ENCODE measurements around the gene HYI. TPM values are rescaled to one million over a fixed set of nuclear protein-coding genes. Genes with fewer than 3 reads are reported as not detected.

HYI gene
- total and polyA plus RNA-seq, 2 experiments from 2014 or later, result 15.5 to 65.2 TPM

- DNase-seq (ENCODE audit: low read depth in 1 of 2, low spot score in 1 of 2), result no peak
- no peak for TF ChIP-seq CTCF (IDR thresholded peaks at IDR 0.05; ENCODE audit: low read depth, low read length)
- no peak overlapping the region for H3K4me3 ChIP-seq
- H3K27ac ChIP-seq, result no peak overlapping the region
- H3K27me3 ChIP-seq, result no peaks in the 10 kb centered on the region
- peaks cover 28% of the 10 kb centered on the region for H3K36me3 ChIP-seq
- H3K4me1 ChIP-seq (ENCODE audit: low read depth), result peaks cover 18% of the 10 kb centered on the region
- H3K9me3 ChIP-seq (ENCODE audit: low read depth), result no peaks in the 10 kb centered on the region
Measured at GRCh38 chr1:43448955-43449707, 4.6 kb downstream of the HYI start.

- no peak for TF ChIP-seq CTCF (IDR thresholded peaks at IDR 0.05; ENCODE audit: low read depth, low read length)
- peaks cover 28% of the 10 kb centered on the region for H3K36me3 ChIP-seq
Measured at GRCh38 chr1:43447891-43448708, 5.6 kb downstream of the HYI start.

GRCh38 chr1:43446881-43447835 lies 6.6 kb downstream of the HYI start:
- DNase-seq (ENCODE audit: low read depth in 1 of 2, low spot score in 1 of 2), result no peak
- Histone ChIP-seq H3K4me1 (ENCODE audit: low read depth) (peaks cover 13% of the 10 kb centered on the region), H3K27ac (no peak overlapping the region), H3K9me3 (ENCODE audit: low read depth) (no peaks in the 10 kb centered on the region), H3K27me3 (no peaks in the 10 kb centered on the region), H3K36me3 (peaks cover 28% of the 10 kb centered on the region), H3K4me3 (no peak overlapping the region)
- TF ChIP-seq CTCF (IDR thresholded peaks at IDR 0.05; ENCODE audit: low read depth, low read length), result no peak

More at GRCh38 chr1:43447891-43448708, 5.6 kb downstream of the HYI start:
- H3K4me3 ChIP-seq, result no peak overlapping the region
- H3K27me3 ChIP-seq, result no peaks in the 10 kb centered on the region
- DNase-seq (ENCODE audit: low read depth in 1 of 2, low spot score in 1 of 2), result no peak
- H3K4me1 ChIP-seq (ENCODE audit: low read depth), result peaks cover 13% of the 10 kb centered on the region
- H3K27ac ChIP-seq, result no peak overlapping the region
- no peaks in the 10 kb centered on the region for H3K9me3 ChIP-seq (ENCODE audit: low read depth)

- no peak overlapping the region for H3K27ac ChIP-seq
- no peak for TF ChIP-seq CTCF (IDR thresholded peaks at IDR 0.05; ENCODE audit: low read depth, low read length)
- no peak for DNase-seq (ENCODE audit: low read depth in 1 of 2, low spot score in 1 of 2)
- H3K36me3 ChIP-seq, result peaks cover 28% of the 10 kb centered on the region
- no peaks in the 10 kb centered on the region for H3K27me3 ChIP-seq
- peaks cover 13% of the 10 kb centered on the region for H3K4me1 ChIP-seq (ENCODE audit: low read depth)
- no peaks in the 10 kb centered on the region for H3K9me3 ChIP-seq (ENCODE audit: low read depth)
- H3K4me3 ChIP-seq, result no peak overlapping the region
Measured at GRCh38 chr1:43446388-43446740, 7.4 kb downstream of the HYI start.

Measured in cardiac muscle cell (in vitro differentiated cells and primary cell).